ENCODE measurements around the gene SPAM1.

GRCh38 chr7:124009321-124009720, 84.3 kb downstream of the SPAM1 start:
- no peak for TF ChIP-seq EP300 (IDR thresholded peaks at IDR 0.05)
- TF ChIP-seq POLR2AphosphoS5 (IDR thresholded peaks at IDR 0.05), result no peak
- no peak for TF ChIP-seq CTCF (IDR thresholded peaks at IDR 0.05)
